ENCODE data around the gene TIMMDC1. TPM values are rescaled to one million over a fixed set of nuclear protein-coding genes. Genes with fewer than 3 reads are reported as not detected.

Gene TIMMDC1, protein sequence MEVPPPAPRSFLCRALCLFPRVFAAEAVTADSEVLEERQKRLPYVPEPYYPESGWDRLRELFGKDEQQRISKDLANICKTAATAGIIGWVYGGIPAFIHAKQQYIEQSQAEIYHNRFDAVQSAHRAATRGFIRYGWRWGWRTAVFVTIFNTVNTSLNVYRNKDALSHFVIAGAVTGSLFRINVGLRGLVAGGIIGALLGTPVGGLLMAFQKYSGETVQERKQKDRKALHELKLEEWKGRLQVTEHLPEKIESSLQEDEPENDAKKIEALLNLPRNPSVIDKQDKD
- total RNA-seq (2011; cell fraction: chromatin; rRNA removed; ENCODE audit: low replicate concordance) = 29.0 and 43.3 TPM in 2 replicates
- 23.3 and 27.1 TPM in 2 replicates for total RNA-seq (2011; cell fraction: nucleolus; rRNA removed)
- total RNA-seq (2011; cell fraction: nucleoplasm; rRNA removed) = 44.1 and 63.1 TPM in 2 replicates
- 62.1 and 78.8 TPM in 2 replicates for total RNA-seq (2014; rRNA removed)
- 81.6 and 82.6 TPM in 2 replicates for total RNA-seq (2014; rRNA removed; fragmentation: Illumina TruSeq; extraction: Trizol)
- total RNA-seq (2015; rRNA removed; fragmentation: Illumina TruSeq; extraction: Trizol) = 63.8 and 87.4 TPM in 2 replicates
- 107 and 121 TPM in 2 replicates for total RNA-seq (2021)
- polyA plus RNA-seq (2011; rRNA removed) = 62.5 and 86.6 TPM in 2 replicates
- 58.4 and 78.7 TPM in 2 replicates for polyA plus RNA-seq (2011; cell fraction: cytosol; rRNA removed)
- polyA plus RNA-seq (2011; cell fraction: nucleus; rRNA removed) = 30.2 and 40.6 TPM in 2 replicates
- 71.7 and 77.0 TPM in 2 replicates for polyA plus RNA-seq (2012)
- 68.1 and 78.7 TPM in 2 replicates for polyA plus RNA-seq (2014; fragmentation: Illumina TruSeq; extraction: Trizol)
- polyA plus RNA-seq (2014; fragmentation: Nextera tagmentation; extraction: Ambion mirVana) = 100 to 1,000 TPM; 224 to 226 TPM
- 79.0 and 88.9 TPM in 2 replicates for polyA plus RNA-seq (2014; rRNA removed)
- polyA minus RNA-seq (2011; rRNA and poly(A)+ RNA removed) = 34.0 and 37.5 TPM in 2 replicates
- polyA minus RNA-seq (2011; cell fraction: cytosol; rRNA and poly(A)+ RNA removed) = 23.1 and 32.3 TPM in 2 replicates
- polyA minus RNA-seq (2011; cell fraction: nucleus; rRNA and poly(A)+ RNA removed) = 27.7 and 31.1 TPM in 2 replicates
- percentile 86 among the genes with signal in this experiment for Bru-seq, nascent RNA
- BruChase-seq, experiment 1, labeled RNA remaining after a 2-hour chase = percentile 85 among the genes with signal in this experiment
- percentile 81 among the genes with signal in this experiment for BruChase-seq, experiment 2, labeled RNA remaining after a 6-hour chase
- long read RNA-seq, experiment 1, transcript TIMMDC1-208 (7 exons, 2,394 nt) = major isoform, 77 of 116 reads
- long read RNA-seq, experiment 1, partial matches to known transcripts = 8 of 116 reads
- long read RNA-seq, experiment 1, other reads (novel, unspliced or antisense) = 29 of 116 reads
- long read RNA-seq, experiment 2, transcript TIMMDC1-208 (7 exons, 2,394 nt) = major isoform, 48 of 51 reads
- long read RNA-seq, experiment 2, partial matches to known transcripts = 1 of 51 reads
- long read RNA-seq, experiment 2, other reads (novel, unspliced or antisense) = 2 of 51 reads
- long read RNA-seq, experiment 3, transcript TIMMDC1-208 (7 exons, 2,394 nt) = major isoform, 97 of 114 reads
- long read RNA-seq, experiment 3, partial matches to known transcripts = 2 of 114 reads
- long read RNA-seq, experiment 3, other reads (novel, unspliced or antisense) = 12 of 114 reads

DNA sequence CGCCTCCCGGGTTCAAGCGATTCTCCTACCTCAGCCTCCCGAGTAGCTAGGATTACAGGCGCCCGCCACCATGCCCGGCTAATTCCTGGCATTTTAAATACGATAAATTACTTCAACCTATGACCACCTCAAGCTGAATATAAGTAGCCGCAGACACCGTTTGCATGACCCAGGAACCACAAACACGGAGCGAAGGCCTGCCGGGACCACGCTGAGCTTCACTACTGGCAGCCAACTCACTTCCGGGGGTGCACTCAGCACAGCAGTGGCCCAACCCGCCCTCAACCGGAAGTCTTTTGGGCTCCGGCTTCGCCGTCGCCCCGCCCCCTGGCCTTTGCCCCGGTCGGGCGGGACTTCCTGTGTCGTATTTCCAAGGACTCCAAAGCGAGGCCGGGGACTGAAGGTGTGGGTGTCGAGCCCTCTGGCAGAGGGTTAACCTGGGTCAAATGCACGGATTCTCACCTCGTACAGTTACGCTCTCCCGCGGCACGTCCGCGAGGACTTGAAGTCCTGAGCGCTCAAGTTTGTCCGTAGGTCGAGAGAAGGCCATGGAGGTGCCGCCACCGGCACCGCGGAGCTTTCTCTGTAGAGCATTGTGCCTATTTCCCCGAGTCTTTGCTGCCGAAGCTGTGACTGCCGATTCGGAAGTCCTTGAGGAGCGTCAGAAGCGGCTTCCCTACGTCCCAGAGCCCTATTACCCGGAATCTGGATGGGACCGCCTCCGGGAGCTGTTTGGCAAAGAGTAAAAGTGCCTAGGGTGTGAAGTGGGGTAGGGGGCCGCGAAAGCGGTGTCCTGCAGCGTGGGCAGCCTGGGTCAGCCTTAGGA, at the start of gene TIMMDC1:
TSS of gene TIMMDC1 (plus strand) at position 362 of the 826 bp plus-strand sequence. CDS start at position 549, 187 bp downstream.
- Histone ChIP-seq H3K9me1 (ENCODE audit: control insufficient read depth, insufficient read depth, low read length) (no peaks in the 10 kb centered on the region), H3K9ac (ENCODE audit: insufficient read depth in 1 of 2, low read depth in 2 of 2, low read length in 2 of 2) (peak within 1 kb of the TSS; percentile 90 to 98), H3K4me2 (ENCODE audit: insufficient read depth, low read length) (peak within 1 kb of the TSS; percentile 87), H3K79me2 (ENCODE audit: control insufficient read depth, insufficient read depth, low read length) (peaks cover 51% of the 10 kb centered on the region), H3K4me3 (peak within 1 kb of the TSS; percentile 70), H3K9me3 (replicated peaks; ENCODE audit: control insufficient read depth, insufficient read depth, low read depth, low read length) (no peaks in the 10 kb centered on the region), H3K27ac (ENCODE audit: extremely low read depth, low read depth, low read length) (peak within 1 kb of the TSS; percentile 94), H2AFZ (ENCODE audit: low read depth, low read length) (peak within 1 kb of the TSS; percentile 81), H3K4me1 (replicated peaks in 1 of 2; ENCODE audit: control insufficient read depth in 2 of 2, insufficient read depth in 2 of 2, low read length in 2 of 2) (no peaks in the 10 kb centered on the region; a peak in 1 of 5 replicates), H4K20me1 (replicated peaks; ENCODE audit: control insufficient read depth, insufficient read depth, low read length) (no peaks in the 10 kb centered on the region), H3K27me3 (ENCODE audit: control insufficient read depth in 2 of 2, insufficient read depth in 2 of 2, low read length in 2 of 2) (no peaks in the 10 kb centered on the region), H3K36me3 (ENCODE audit: control insufficient read depth, insufficient read depth, low read length) (peaks cover 16% of the 10 kb centered on the region; the same call in 2 of the 3 replicates)
- intact Hi-C loops (cut with micrococcal nuclease) = loop anchor here (2.0 to 5.0 kb wide), 2 partner anchors 36 to 60 kb away; partner anchors contain the start of genes CD80 and TMEM39A
- ATAC-seq = peak; percentile 91
- CTCF ChIA-PET (ENCODE audit: low intra/inter-chr PET ratio) = no interaction called here
- in situ Hi-C loops (cut with MboI) = no loop called here
- BruUV-seq (replicated peaks) = TSS peak; percentile 75
- FAIRE-seq = peak; percentile 94
- POLR2A ChIA-PET = interaction anchor here (0.6 to 1.9 kb wide), 10 partner anchors 8 to 596 kb away, joined by 3 to 12 read pairs (median 4); partner anchors contain the start of genes GSK3B and TMEM39A
- under 1% methylated on average over 51 of the region's 58 CpGs for WGBS (ENCODE audit: insufficient coverage, low coverage, missing lambda C conversion rate)
- DNase-seq (ENCODE audit: extremely low read depth in 1 of 4, low spot score in 3 of 4) = peak; percentile 90 to 96 (median 92)
- no peak for TF ChIP-seq ZNF311 (CRISPR knock-in tag; IDR thresholded peaks at IDR 0.05)
- peak; percentile 91 for TF ChIP-seq POLR2G (IDR thresholded peaks at IDR 0.05; ENCODE audit: low read depth, low read length)
- TF ChIP-seq, protein P1, sequence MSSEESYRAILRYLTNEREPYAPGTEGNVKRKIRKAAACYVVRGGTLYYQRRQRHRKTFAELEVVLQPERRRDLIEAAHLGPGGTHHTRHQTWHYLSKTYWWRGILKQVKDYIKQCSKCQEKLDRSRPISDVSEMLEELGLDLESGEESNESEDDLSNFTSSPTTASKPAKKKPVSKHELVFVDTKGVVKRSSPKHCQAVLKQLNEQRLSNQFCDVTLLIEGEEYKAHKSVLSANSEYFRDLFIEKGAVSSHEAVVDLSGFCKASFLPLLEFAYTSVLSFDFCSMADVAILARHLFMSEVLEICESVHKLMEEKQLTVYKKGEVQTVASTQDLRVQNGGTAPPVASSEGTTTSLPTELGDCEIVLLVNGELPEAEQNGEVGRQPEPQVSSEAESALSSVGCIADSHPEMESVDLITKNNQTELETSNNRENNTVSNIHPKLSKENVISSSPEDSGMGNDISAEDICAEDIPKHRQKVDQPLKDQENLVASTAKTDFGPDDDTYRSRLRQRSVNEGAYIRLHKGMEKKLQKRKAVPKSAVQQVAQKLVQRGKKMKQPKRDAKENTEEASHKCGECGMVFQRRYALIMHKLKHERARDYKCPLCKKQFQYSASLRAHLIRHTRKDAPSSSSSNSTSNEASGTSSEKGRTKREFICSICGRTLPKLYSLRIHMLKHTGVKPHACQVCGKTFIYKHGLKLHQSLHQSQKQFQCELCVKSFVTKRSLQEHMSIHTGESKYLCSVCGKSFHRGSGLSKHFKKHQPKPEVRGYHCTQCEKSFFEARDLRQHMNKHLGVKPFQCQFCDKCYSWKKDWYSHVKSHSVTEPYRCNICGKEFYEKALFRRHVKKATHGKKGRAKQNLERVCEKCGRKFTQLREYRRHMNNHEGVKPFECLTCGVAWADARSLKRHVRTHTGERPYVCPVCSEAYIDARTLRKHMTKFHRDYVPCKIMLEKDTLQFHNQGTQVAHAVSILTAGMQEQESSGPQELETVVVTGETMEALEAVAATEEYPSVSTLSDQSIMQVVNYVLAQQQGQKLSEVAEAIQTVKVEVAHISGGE (CRISPR knock-in tag; IDR thresholded peaks at IDR 0.05) = peak; percentile 80 to 97 (median 89); a peak in 5 of 6 replicates
- TF ChIP-seq STAG1 (CRISPR knock-in tag; IDR thresholded peaks at IDR 0.05; ENCODE audit: borderline replicate concordance) = no peak
- TF ChIP-seq, protein P2, sequence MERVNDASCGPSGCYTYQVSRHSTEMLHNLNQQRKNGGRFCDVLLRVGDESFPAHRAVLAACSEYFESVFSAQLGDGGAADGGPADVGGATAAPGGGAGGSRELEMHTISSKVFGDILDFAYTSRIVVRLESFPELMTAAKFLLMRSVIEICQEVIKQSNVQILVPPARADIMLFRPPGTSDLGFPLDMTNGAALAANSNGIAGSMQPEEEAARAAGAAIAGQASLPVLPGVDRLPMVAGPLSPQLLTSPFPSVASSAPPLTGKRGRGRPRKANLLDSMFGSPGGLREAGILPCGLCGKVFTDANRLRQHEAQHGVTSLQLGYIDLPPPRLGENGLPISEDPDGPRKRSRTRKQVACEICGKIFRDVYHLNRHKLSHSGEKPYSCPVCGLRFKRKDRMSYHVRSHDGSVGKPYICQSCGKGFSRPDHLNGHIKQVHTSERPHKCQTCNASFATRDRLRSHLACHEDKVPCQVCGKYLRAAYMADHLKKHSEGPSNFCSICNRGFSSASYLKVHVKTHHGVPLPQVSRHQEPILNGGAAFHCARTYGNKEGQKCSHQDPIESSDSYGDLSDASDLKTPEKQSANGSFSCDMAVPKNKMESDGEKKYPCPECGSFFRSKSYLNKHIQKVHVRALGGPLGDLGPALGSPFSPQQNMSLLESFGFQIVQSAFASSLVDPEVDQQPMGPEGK (CRISPR knock-in tag; IDR thresholded peaks at IDR 0.05; ENCODE audit: borderline replicate concordance) = no peak
- TF ChIP-seq SMARCE1 (IDR thresholded peaks at IDR 0.05) = no peak
- no peak for TF ChIP-seq MCM7 (IDR thresholded peaks at IDR 0.05)
